Adrenal gland (tissue), 12 donors: ENCODE results near the gene ODAD4. TPM values are rescaled to one million over a fixed set of nuclear protein-coding genes. Genes with fewer than 3 reads are reported as not detected.

Experiments used
- DNase-seq, 7 donors: peaks; one replicate each; pipeline ENCODE4 v3.0.0-alpha.2; 2019 to 2020
- H3K27ac ChIP-seq, 5 donors: fragments of 200-600 bp; sonication (generic) in 4 of 5; 1 replicate in 3 of 5; 2 replicates in 2 of 5; pipeline versions ENCODE4 v1.5.1 to v1.8.0; 2016 to 2020; ENCODE audit warnings: mild to moderate bottlenecking in 1 of 5
- H3K27me3 ChIP-seq: fragments of 200-600 bp; 2 replicates; pipeline ENCODE4 v1.8.0; 2021
- H3K36me3 ChIP-seq, 2 donors: fragments of 200-600 bp; replicated peaks in 1 of 2; 1 replicate in 1 of 2; 2 replicates in 1 of 2; pipeline versions ENCODE4 v1.5.1 to v1.8.0; 2018 to 2022
- H3K4me1 ChIP-seq, 2 donors: fragments of 200-600 bp; replicated peaks in 1 of 2; 1 replicate in 1 of 2; 2 replicates in 1 of 2; pipeline versions ENCODE4 v1.5.1 to v1.8.0; 2018 to 2021
- H3K4me3 ChIP-seq, 4 donors: fragments of 200-600 bp; sonication (generic) in 3 of 4; one replicate each; pipeline ENCODE4 v1.5.1; 2016 to 2018
- H3K9me3 ChIP-seq, 3 donors: fragments of 200-600 bp; sonication (generic) in 1 of 3; replicated peaks in 1 of 3; 1 replicate in 2 of 3; 2 replicates in 1 of 3; pipeline versions ENCODE4 v1.5.1 to v1.8.0; 2016 to 2021
- POLR2A ChIP-seq, 2 donors: fragments of 450-650 bp; IDR thresholded peaks; one replicate each; pipeline ENCODE4 v1.6.1; 2017; ENCODE audit warnings: antibody characterized with exemption in 2 of 2, mild to moderate bottlenecking in 2 of 2, moderate library complexity in 1 of 2
- WGBS, 4 donors: extraction: QIAGEN DNeasy Blood & Tissue Kit in 2 of 4; methylation state at CpG; one replicate each; pipeline versions ENCODE4 v1.1.5 to v1.1.7; 2013 to 2017; 5-methylcytosine and 5-hydroxymethylcytosine counted together
- intact Hi-C, 2 donors: fragments of 100-400 bp; cut with DNase I; formaldehyde crosslinking; loops; one replicate each; pipeline versions ENCODE4 v1.14.1 to v1.15.0; 2022 to 2023
- polyA plus RNA-seq, 3 donors: library from polyadenylated mRNA; stranded (reverse); fragments of 200-250 nt in 2 of 3; fragments of 350-450 nt in 1 of 3; fragmentation: Illumina TruSeq in 1 of 3; extraction: RNeasy Lipid Tissue Mini Kit (QIAGEN cat#74804) in 1 of 3; gene quantifications; one replicate each; pipeline ENCODE4 v1.2.3, GENCODE V29; 2013 to 2014
- total RNA-seq, 9 donors: library from RNA; depleted of rRNA in 4 of 9; stranded (reverse); fragments of >200 nt in 4 of 9; fragments of 120-200 nt in 1 of 9; fragmentation: NEBNext Ultra II Directional in 1 of 9; extraction: Animal tissue kit (Norgen Biotek cat#: 25700) in 1 of 9; gene quantifications; one replicate each; pipeline versions ENCODE4 v1.1.0 to v1.2.4, GENCODE V29; 2013 to 2023
- TF ChIP-seq, protein P1 (sequence below), 6 experiments: fragments of 450-650 bp in 4 of 6; fragments of 200-600 bp in 2 of 6; sonication (generic) in 1 of 6; IDR thresholded peaks; 1 replicate in 5 of 6; 2 replicates in 1 of 6; pipeline versions ENCODE4 v1.5.1 to v1.8.0; 2016 to 2021; ENCODE audit warnings: antibody characterized with exemption in 6 of 6, mild to moderate bottlenecking in 2 of 6, moderate library complexity in 1 of 6
- donor health status: healthy with polysubstance abuse.
- donor health status: Bipolar disorder and iron deficiency.
- donor health status: DM: yes; HTN: yes; CAD: no.
- donor health status: DM: no; HTN: no; CAD: no.
- donor health status: DM: no; HTN: no; CAD: no.
- donor health status: DM: yes; HTN: yes; CAD: no.

ODAD4 gene
- total and polyA plus RNA-seq, 12 donors = 0.39 to 3.5 (median 0.61) TPM; not detected in 1

DNA sequence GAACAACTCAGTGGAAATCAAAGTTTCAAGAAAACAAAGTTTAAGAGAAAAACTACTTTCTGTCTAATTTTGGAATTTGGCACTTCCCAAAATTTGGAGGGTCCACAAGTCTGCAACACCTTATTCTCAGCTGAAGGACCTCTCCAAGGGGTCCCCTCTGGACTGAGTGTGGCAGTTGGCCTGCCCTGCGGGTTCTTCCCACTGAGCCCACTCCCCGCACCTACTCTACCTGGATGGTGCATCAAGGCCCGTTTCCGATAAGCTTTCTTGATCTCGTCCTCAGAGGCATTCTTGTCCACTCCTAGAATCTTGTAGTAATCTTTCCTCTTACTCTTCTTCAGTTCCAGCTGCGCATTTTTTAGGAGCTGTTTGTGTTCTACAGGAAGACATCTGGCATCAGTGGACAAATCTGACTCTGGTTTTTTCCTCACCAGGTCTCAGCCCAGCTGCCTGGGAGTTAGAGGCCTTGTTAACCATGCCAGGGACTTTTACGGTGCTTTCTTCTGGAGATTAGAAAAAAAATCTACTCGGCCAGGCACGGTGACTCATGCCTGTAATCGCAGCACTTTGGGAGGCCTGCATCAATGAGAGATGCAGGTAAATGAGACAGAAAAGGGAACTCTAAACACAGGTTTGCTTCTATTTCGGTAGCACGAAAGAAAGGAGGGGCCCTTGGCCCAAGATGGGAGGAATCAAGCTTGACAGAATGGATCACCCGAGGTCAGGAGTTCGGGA lies 51.8 kb downstream of the ODAD4 start:
- Histone ChIP-seq H3K27ac (peak overlapping the region in 4 of 5 donors; percentile 63 to 73 (median 67)), H3K4me1 (no peaks in the 10 kb centered on the region), H3K27me3 (no peaks in the 10 kb centered on the region), H3K4me3 (no peak overlapping the region), H3K9me3 (no peaks in the 10 kb centered on the region), H3K36me3 (peaks cover 0 to 80% of the 10 kb centered on the region in 2 donors)
- TF ChIP-seq, protein P1, sequence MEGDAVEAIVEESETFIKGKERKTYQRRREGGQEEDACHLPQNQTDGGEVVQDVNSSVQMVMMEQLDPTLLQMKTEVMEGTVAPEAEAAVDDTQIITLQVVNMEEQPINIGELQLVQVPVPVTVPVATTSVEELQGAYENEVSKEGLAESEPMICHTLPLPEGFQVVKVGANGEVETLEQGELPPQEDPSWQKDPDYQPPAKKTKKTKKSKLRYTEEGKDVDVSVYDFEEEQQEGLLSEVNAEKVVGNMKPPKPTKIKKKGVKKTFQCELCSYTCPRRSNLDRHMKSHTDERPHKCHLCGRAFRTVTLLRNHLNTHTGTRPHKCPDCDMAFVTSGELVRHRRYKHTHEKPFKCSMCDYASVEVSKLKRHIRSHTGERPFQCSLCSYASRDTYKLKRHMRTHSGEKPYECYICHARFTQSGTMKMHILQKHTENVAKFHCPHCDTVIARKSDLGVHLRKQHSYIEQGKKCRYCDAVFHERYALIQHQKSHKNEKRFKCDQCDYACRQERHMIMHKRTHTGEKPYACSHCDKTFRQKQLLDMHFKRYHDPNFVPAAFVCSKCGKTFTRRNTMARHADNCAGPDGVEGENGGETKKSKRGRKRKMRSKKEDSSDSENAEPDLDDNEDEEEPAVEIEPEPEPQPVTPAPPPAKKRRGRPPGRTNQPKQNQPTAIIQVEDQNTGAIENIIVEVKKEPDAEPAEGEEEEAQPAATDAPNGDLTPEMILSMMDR (IDR thresholded peaks at IDR 0.05) = no peak
- no peak for TF ChIP-seq POLR2A (IDR thresholded peaks at IDR 0.05)
- intact Hi-C loops = no loop called here
- peak in 6 of 7 donors; percentile 61 to 78 (median 72) for DNase-seq
- WGBS, 4 donors = 53 to 67% (median 60%) methylated on average over 14 of the region's 14 CpGs

DNA sequence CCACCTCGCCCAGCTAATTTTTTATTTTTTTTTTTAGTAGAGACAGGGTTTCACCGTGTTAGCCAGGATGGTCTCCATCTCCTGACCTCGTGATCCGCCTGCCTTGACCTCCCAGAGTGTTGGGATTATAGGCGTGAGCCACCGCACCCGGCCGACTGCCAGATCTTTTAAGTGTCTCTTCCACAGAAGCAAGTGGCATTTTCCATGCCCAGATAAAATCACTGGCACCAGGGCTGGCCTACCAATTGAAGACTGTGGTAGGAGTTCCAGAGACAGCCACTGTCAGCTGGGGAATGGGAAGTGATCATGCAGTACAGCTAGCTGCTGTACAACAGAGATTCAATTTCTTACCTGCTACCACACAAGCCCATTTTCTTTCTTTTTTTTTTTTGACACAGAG lies 54.0 kb downstream of the ODAD4 start:
- no peaks in the 10 kb centered on the region for H3K4me1 ChIP-seq
- H3K4me3 ChIP-seq = no peak overlapping the region
- DNase-seq = no peak
- no peaks in the 10 kb centered on the region for H3K9me3 ChIP-seq
- no peak overlapping the region for H3K27ac ChIP-seq
- 88 to 96% (median 92%) methylated on average over 8 of the region's 8 CpGs for WGBS, 4 donors
- intact Hi-C loops = no loop called here
- TF ChIP-seq POLR2A (IDR thresholded peaks at IDR 0.05) = no peak
- TF ChIP-seq, protein P1 (IDR thresholded peaks at IDR 0.05) = no peak
- peaks cover 0 to 82% of the 10 kb centered on the region in 2 donors for H3K36me3 ChIP-seq
- no peaks in the 10 kb centered on the region for H3K27me3 ChIP-seq

DNA sequence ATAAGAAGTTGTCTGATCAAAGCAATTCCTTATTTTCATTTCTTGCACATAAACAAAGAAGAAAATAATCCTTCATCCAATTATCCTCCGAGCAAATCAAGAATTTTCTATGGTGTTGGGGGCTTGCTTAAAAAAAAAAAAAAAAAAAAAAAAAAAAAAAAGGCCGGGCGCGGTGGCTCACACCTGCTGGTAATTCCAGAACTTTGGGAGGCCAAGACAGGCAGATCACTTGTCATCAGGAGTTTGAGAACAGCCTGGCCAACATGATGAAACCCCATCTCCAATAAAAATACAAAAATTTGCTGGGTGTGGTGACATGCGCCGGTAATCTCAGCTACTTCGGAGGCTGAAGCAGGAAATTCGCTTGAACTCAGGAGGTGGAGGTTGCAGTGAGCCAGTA lies 55.5 kb downstream of the ODAD4 start:
- intact Hi-C loops = no loop called here

DNA sequence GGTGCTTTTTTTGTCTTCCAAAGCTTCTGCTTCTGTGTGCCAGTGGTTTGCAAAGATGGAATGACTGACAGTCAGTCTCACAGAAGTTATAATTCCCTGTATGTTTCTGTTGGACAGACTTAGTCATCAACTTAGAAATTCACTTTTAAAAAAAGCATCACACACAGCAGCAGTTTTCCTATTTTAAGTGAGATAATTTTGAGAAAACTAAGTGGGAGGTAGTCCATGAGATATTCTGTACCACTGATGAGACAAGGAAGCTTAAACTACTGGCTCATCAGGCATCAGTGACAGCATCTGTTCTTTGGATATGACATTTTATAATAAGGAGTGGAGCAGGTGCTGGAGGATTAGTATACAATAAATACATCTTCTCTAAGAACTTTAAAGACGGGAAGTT lies 56.2 kb downstream of the ODAD4 start:
- no peak for TF ChIP-seq POLR2A (IDR thresholded peaks at IDR 0.05)
- TF ChIP-seq, protein P1 (IDR thresholded peaks at IDR 0.05) = no peak
- H3K4me1 ChIP-seq = no peaks in the 10 kb centered on the region
- H3K27ac ChIP-seq = no peak overlapping the region
- intact Hi-C loops = no loop called here
- H3K9me3 ChIP-seq = no peaks in the 10 kb centered on the region
- no peaks in the 10 kb centered on the region for H3K27me3 ChIP-seq
- 93 to 95% (median 94%) methylated on average over 1 of the region's 1 CpG for WGBS, 4 donors
- no peak for DNase-seq
- no peak overlapping the region for H3K4me3 ChIP-seq
- H3K36me3 ChIP-seq = peaks cover 0 to 86% of the 10 kb centered on the region in 2 donors

More for the DNA sequence above, 55.5 kb downstream of the ODAD4 start:
- no peak overlapping the region for H3K27ac ChIP-seq
- H3K4me1 ChIP-seq = no peaks in the 10 kb centered on the region
- peaks cover 0 to 86% of the 10 kb centered on the region in 2 donors for H3K36me3 ChIP-seq
- no peak for DNase-seq
- no peaks in the 10 kb centered on the region for H3K27me3 ChIP-seq
- no peaks in the 10 kb centered on the region for H3K9me3 ChIP-seq
- WGBS, 4 donors = 93 to 98% (median 96%) methylated on average over 8 of the region's 8 CpGs
- no peak for TF ChIP-seq POLR2A (IDR thresholded peaks at IDR 0.05)
- TF ChIP-seq, protein P1 (IDR thresholded peaks at IDR 0.05) = no peak
- H3K4me3 ChIP-seq = no peak overlapping the region
